Natural killer cell treated with Interleukin-12 subunit alpha and Interleukin-12 subunit beta and Interleukin-15 and Interleukin-18, amount 100 ng/mL, for 72 hours (primary cell): ENCODE measurements around the gene GNB4. TPM values are rescaled to one million over a fixed set of nuclear protein-coding genes. Genes with fewer than 3 reads are reported as not detected.

Source experiments
- ATAC-seq, 2 donors: fragments of 150-1000 bp; cut with Tn5 transposase in 1 of 2; sonication (Bioruptor Pico), chemical (Tn5 transposase) in 1 of 2; 2 replicates each; pipeline ENCODE4 v1.10.0; 2021
- DNase-seq: peaks from one replicate; pipeline ENCODE4 v3.0.0; 2022; ENCODE audit warnings: low spot score
- H3K27ac Mint-ChIP-seq, 2 donors: 1 replicate in 1 of 2; 2 replicates in 1 of 2; pipeline ENCODE4 v1.8.0; 2022; ENCODE audit warnings: mixed read lengths in 2 of 2, mild to moderate bottlenecking in 1 of 2, moderate library complexity in 1 of 2
- H3K27me3 Mint-ChIP-seq, 2 donors: 1 replicate in 1 of 2; 2 replicates in 1 of 2; pipeline ENCODE4 v1.8.0; 2022; ENCODE audit warnings: mixed read lengths in 2 of 2
- H3K36me3 Mint-ChIP-seq: one replicate; pipeline ENCODE4 v1.8.0; 2022; ENCODE audit warnings: mixed read lengths
- H3K4me1 Mint-ChIP-seq, 2 donors: 1 replicate in 1 of 2; 2 replicates in 1 of 2; pipeline ENCODE4 v1.8.0; 2022; ENCODE audit warnings: low read depth in 2 of 2, mixed read lengths in 2 of 2, mild to moderate bottlenecking in 1 of 2
- H3K4me3 Mint-ChIP-seq: one replicate; pipeline ENCODE4 v1.8.0; 2022; ENCODE audit warnings: mixed read lengths
- H3K9me3 Mint-ChIP-seq: 2 replicates; pipeline ENCODE4 v1.8.0; 2022; ENCODE audit warnings: mixed read lengths
- total RNA-seq, 2 donors: library from RNA; stranded (reverse); gene quantifications; one replicate each; pipeline ENCODE4 v1.2.3, GENCODE V29; 2022

Gene GNB4
- total RNA-seq, 2 donors from 2014 or later = 7.2 TPM

DNA sequence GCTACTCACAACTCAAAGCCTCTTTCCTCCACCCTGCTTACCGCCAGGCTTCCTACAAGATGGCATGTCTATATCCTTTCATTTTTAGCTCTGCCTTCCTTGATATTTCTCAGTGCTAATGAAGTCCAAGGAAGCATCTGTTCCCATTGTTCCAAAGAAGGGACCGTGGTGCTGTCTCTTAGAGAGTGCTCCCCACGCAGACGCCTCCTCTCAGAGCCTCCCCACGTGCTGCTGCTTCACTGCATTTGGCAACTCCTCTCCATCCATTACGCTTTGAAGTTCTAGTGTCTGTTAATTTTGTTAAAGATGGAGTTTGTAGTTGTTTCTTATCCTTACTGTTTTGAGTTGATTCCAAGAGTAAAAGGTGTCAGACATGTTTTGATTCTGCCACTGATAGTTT lies 26.2 kb downstream of the GNB4 start:
- Mint-ChIP-seq H3K27me3 (peaks cover 0 to 2% of the 10 kb centered on the region in 2 donors), H3K4me1 (no peaks in the 10 kb centered on the region), H3K27ac (peak overlapping the region in 1 of 2 donors; percentile 35), H3K4me3 (no peak overlapping the region), H3K36me3 (no peaks in the 10 kb centered on the region), H3K9me3 (no peaks in the 10 kb centered on the region)
- no peak for ATAC-seq
- DNase-seq = no peak

DNA sequence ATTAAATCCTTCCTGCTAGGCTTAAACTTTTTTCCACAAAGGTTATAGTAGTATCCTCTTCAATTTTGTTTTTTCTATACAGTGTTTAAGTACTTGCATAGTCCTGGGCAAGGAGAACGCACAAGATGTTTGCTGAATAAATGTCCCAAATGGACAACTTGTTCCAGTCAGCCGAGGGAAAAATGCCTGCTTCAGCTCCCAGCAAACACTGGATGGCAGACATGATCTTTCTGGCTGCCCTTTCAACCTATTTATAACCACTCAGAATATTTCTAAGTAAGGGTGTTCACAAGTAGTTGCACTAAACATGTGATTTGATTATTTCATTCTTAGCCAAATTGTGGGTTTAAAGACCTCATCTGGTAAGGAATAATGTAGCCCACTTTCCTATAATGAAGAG lies 29.8 kb downstream of the GNB4 start:
- H3K27ac Mint-ChIP-seq = no peak overlapping the region
- H3K27me3 Mint-ChIP-seq = peaks cover 0 to 2% of the 10 kb centered on the region in 2 donors
- H3K9me3 Mint-ChIP-seq = no peaks in the 10 kb centered on the region
- ATAC-seq (no peak), DNase-seq (no peak)
- H3K36me3 Mint-ChIP-seq = no peaks in the 10 kb centered on the region
- no peaks in the 10 kb centered on the region for H3K4me1 Mint-ChIP-seq
- no peak overlapping the region for H3K4me3 Mint-ChIP-seq

DNA sequence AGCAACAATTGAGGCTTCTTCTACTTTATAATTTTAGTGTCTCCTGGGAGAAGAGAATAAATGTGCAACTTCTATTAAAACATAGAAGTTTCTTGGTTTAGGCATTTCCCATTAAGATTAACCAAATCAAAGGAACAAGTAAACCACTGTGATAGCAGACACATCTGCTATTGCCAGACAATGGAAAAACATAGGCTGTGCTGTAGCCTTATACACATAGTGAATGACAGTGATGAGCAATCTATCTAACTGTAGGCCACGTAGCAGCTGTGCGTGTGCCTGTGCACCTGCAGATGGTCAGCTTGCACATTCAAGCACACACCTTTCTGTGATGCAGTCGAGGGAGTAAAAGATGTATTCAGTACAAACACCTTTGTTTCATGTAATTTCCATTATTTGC lies 32.7 kb downstream of the GNB4 start:
- DNase-seq = no peak
- Mint-ChIP-seq H3K27me3 (no peaks in the 10 kb centered on the region), H3K9me3 (no peaks in the 10 kb centered on the region), H3K4me1 (no peaks in the 10 kb centered on the region), H3K27ac (no peak overlapping the region), H3K36me3 (no peaks in the 10 kb centered on the region), H3K4me3 (no peak overlapping the region)
- no peak for ATAC-seq

DNA sequence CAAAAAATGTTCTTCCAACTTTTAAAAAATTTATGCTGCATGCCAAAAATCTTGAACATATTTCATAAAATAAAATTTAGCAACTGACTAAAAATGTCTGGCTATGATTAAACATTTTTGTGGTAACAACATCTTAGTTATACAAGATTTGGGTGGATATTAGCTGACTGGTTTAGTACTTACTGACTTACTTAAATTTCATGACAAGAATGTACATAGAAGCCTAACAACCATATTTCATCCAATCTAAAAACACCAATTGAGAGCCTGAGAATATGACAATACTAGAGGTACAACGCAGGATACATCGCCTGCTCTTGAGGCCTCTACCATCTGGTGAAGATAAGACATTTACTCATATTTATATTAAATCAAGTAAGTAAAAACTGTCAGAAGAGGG lies 34.6 kb downstream of the GNB4 start:
- H3K27ac Mint-ChIP-seq = no peak overlapping the region
- no peaks in the 10 kb centered on the region for H3K27me3 Mint-ChIP-seq
- H3K9me3 Mint-ChIP-seq = no peaks in the 10 kb centered on the region

DNA sequence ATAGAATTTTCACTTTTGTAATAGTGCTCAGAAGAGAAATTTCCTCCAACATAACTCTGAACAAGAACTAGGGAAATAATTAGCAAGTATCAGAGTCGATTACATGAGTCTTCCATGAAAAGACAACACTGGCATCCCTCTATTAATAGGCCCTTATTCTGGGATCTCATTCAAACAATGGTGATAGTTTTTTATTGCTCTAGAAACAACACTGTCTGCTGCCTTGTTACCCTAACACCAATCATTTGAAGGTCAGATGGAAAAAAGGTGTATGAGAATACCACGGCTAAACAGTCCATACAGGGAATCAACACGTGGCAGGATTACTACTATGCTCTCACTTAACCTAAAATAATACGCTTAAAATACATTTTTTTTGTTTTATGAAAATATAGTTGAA lies 35.9 kb downstream of the GNB4 start:
- DNase-seq (no peak), ATAC-seq (no peak)
- Mint-ChIP-seq H3K27ac (no peak overlapping the region), H3K4me1 (peaks cover 0 to 2% of the 10 kb centered on the region in 2 donors), H3K36me3 (no peaks in the 10 kb centered on the region), H3K27me3 (no peaks in the 10 kb centered on the region), H3K9me3 (no peaks in the 10 kb centered on the region), H3K4me3 (no peak overlapping the region)

More for the DNA sequence above, 34.6 kb downstream of the GNB4 start:
- Mint-ChIP-seq H3K4me3 (no peak overlapping the region), H3K4me1 (no peaks in the 10 kb centered on the region), H3K36me3 (no peaks in the 10 kb centered on the region)
- ATAC-seq (no peak), DNase-seq (no peak)

GRCh38 chr3:179414804-179415203 lies 36.5 kb downstream of the GNB4 start:
- Mint-ChIP-seq H3K27ac (no peak overlapping the region), H3K4me3 (no peak overlapping the region), H3K36me3 (no peaks in the 10 kb centered on the region), H3K27me3 (no peaks in the 10 kb centered on the region), H3K9me3 (no peaks in the 10 kb centered on the region), H3K4me1 (peaks cover 0 to 3% of the 10 kb centered on the region in 2 donors)
- no peak for ATAC-seq
- DNase-seq = no peak

DNA sequence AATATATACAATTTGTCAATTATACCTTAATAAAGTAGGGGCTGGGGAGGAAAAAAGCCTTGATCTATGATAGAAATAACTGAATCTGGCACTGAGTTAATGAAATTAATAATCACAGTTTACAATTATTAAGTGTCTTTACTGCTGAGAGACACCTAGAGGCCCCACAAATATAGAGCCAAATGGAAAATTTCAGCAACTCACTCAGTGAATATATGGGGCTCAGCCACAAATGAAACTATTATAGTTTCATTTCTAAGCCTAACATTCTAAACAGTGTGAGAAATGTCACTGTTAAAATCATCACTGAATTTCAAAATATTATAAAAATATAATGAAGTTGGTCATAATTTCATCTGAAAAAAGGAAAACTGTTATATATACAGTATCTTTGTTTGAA lies 40.3 kb downstream of the GNB4 start:
- Mint-ChIP-seq H3K4me1 (peaks cover 0 to 3% of the 10 kb centered on the region in 2 donors), H3K27me3 (no peaks in the 10 kb centered on the region), H3K4me3 (no peak overlapping the region), H3K9me3 (no peaks in the 10 kb centered on the region), H3K36me3 (no peaks in the 10 kb centered on the region), H3K27ac (no peak overlapping the region)
- DNase-seq = no peak
- ATAC-seq = no peak

- H3K27ac Mint-ChIP-seq = no peak overlapping the region
- no peak overlapping the region for H3K4me3 Mint-ChIP-seq
- H3K27me3 Mint-ChIP-seq = no peaks in the 10 kb centered on the region
- DNase-seq = no peak
- H3K9me3 Mint-ChIP-seq = no peaks in the 10 kb centered on the region
- no peaks in the 10 kb centered on the region for H3K36me3 Mint-ChIP-seq
- peaks cover 0 to 3% of the 10 kb centered on the region in 2 donors for H3K4me1 Mint-ChIP-seq
- ATAC-seq = no peak
These were observed 40.9 kb downstream of the GNB4 start for GRCh38 chr3:179410331-179410730.

DNA sequence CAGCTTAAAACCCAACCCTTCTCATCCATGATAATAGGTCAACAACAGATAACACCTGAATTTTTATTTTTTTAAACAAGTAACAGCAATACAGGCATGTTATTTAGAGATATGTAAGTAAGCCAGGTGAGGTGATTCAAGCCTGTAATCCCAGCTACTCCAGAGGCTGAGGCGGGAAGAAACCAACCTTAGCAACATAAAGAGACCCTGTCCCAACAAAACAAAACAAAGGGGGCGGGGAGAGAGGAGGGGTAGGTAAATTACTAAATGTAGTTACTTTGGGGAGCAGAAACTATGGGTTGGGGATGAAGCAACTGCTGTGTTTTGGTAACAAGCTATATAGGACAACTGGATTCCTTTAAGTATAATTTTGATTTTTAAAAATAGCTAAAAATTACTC lies 47.0 kb downstream of the GNB4 start:
- DNase-seq = no peak
- Mint-ChIP-seq H3K36me3 (no peaks in the 10 kb centered on the region), H3K27me3 (no peaks in the 10 kb centered on the region), H3K9me3 (no peaks in the 10 kb centered on the region), H3K4me1 (no peaks in the 10 kb centered on the region), H3K27ac (no peak overlapping the region), H3K4me3 (no peak overlapping the region)
- ATAC-seq = no peak

- DNase-seq (no peak), ATAC-seq (no peak)
- H3K36me3 Mint-ChIP-seq = no peaks in the 10 kb centered on the region
- H3K9me3 Mint-ChIP-seq = no peaks in the 10 kb centered on the region
- H3K27ac Mint-ChIP-seq = no peak overlapping the region
- H3K27me3 Mint-ChIP-seq = no peaks in the 10 kb centered on the region
- no peak overlapping the region for H3K4me3 Mint-ChIP-seq
- no peaks in the 10 kb centered on the region for H3K4me1 Mint-ChIP-seq
These were observed 48.3 kb downstream of the GNB4 start for GRCh38 chr3:179402963-179403362.

- ATAC-seq (no peak), DNase-seq (no peak)
- Mint-ChIP-seq H3K27ac (no peak overlapping the region), H3K4me3 (no peak overlapping the region), H3K27me3 (no peaks in the 10 kb centered on the region), H3K4me1 (no peaks in the 10 kb centered on the region), H3K9me3 (no peaks in the 10 kb centered on the region), H3K36me3 (no peaks in the 10 kb centered on the region)
These were observed 49.7 kb downstream of the GNB4 start for GRCh38 chr3:179401561-179401960.

GRCh38 chr3:179398574-179399231 lies 52.6 kb downstream of the GNB4 start:
- Mint-ChIP-seq H3K36me3 (no peaks in the 10 kb centered on the region), H3K27ac (no peak overlapping the region), H3K4me3 (no peak overlapping the region), H3K9me3 (no peaks in the 10 kb centered on the region), H3K4me1 (no peaks in the 10 kb centered on the region), H3K27me3 (no peaks in the 10 kb centered on the region)
- DNase-seq (no peak), ATAC-seq (no peak)

GRCh38 chr3:179391906-179392305 lies 59.4 kb downstream of the GNB4 start:
- Mint-ChIP-seq H3K4me1 (no peaks in the 10 kb centered on the region), H3K27me3 (no peaks in the 10 kb centered on the region), H3K9me3 (no peaks in the 10 kb centered on the region), H3K36me3 (peaks cover 7% of the 10 kb centered on the region), H3K27ac (no peak overlapping the region), H3K4me3 (no peak overlapping the region)
- DNase-seq = no peak
- no peak for ATAC-seq

- ATAC-seq (no peak), DNase-seq (no peak)
- H3K36me3 Mint-ChIP-seq = peaks cover 9% of the 10 kb centered on the region
- H3K9me3 Mint-ChIP-seq = no peaks in the 10 kb centered on the region
- H3K27me3 Mint-ChIP-seq = no peaks in the 10 kb centered on the region
- H3K4me1 Mint-ChIP-seq = peaks cover 0 to 3% of the 10 kb centered on the region in 2 donors
- no peak overlapping the region for H3K4me3 Mint-ChIP-seq
- no peak overlapping the region for H3K27ac Mint-ChIP-seq
These were observed 74.8 kb downstream of the GNB4 start for GRCh38 chr3:179376474-179376873.
